SK-N-SH (cell line): ENCODE measurements around the gene CADM2.

Experiments used
- CTCF ChIP-seq: fragments of 200-600 bp; sonication (generic); IDR thresholded peaks from 2 replicates; pipeline ENCODE4 v1.6.1; 2017; ENCODE audit warnings: antibody characterized with exemption, mild to moderate bottlenecking, moderate library complexity
- EP300 ChIP-seq, 2 experiments: IDR thresholded peaks; 2 replicates each; pipeline versions ENCODE4 v1.4.0 to v1.6.1; 2012; ENCODE audit warnings: borderline replicate concordance in 1 of 2, low read depth in 1 of 2, low read length in 1 of 2
- FOXM1 ChIP-seq: IDR thresholded peaks from 2 replicates; pipeline ENCODE4 v1.4.0; 2012; ENCODE audit warnings: low read depth, mild to moderate bottlenecking
- GATA2 ChIP-seq: sonication (generic); formaldehyde crosslinking; IDR thresholded peaks from 2 replicates; pipeline ENCODE4 v1.5.0; 2020; ENCODE audit warnings: mild to moderate bottlenecking, missing genetic modification reagents
- MXI1 ChIP-seq: IDR thresholded peaks from 2 replicates; pipeline ENCODE4 v1.6.1; 2012; ENCODE audit warnings: mild to moderate bottlenecking, low read depth, low read length, improper control_type of control experiment
- NRF1 ChIP-seq: IDR thresholded peaks from 2 replicates; pipeline ENCODE4 v1.6.1; 2012; ENCODE audit warnings: low read depth, mild to moderate bottlenecking, low read length
- POLR2AphosphoS5 ChIP-seq: IDR thresholded peaks from 2 replicates; pipeline ENCODE4 v1.6.1; 2012; ENCODE audit warnings: low read depth, low read length
- REST ChIP-seq: IDR thresholded peaks from 2 replicates; pipeline ENCODE4 v1.6.1; 2012; ENCODE audit warnings: mild to moderate bottlenecking, low read depth, low read length, moderate library complexity
- RFX5 ChIP-seq: IDR thresholded peaks from 2 replicates; pipeline ENCODE4 v1.6.1; 2012; ENCODE audit warnings: mild to moderate bottlenecking, improper control_type of control experiment, low read length
- SMC3 ChIP-seq: IDR thresholded peaks from 2 replicates; pipeline ENCODE4 v1.6.1; 2012; ENCODE audit warnings: low read depth, low read length, improper control_type of control experiment
- TAF1 ChIP-seq: IDR thresholded peaks from 2 replicates; pipeline ENCODE4 v1.6.1; 2012; ENCODE audit warnings: low read depth, mild to moderate bottlenecking, low read length, moderate library complexity, borderline replicate concordance
- TCF12 ChIP-seq: IDR thresholded peaks from 2 replicates; pipeline ENCODE4 v1.4.0; 2012

- TF ChIP-seq MXI1, result no peak
- TF ChIP-seq POLR2AphosphoS5, result no peak
- no peak for TF ChIP-seq NRF1
- no peak for TF ChIP-seq SMC3
- no peak for TF ChIP-seq TCF12
- no peak for TF ChIP-seq TAF1
- TF ChIP-seq CTCF, result no peak
- TF ChIP-seq REST, result no peak
- no peak for TF ChIP-seq RFX5
- TF ChIP-seq FOXM1, result no peak
- TF ChIP-seq GATA2, result no peak
- no peak for TF ChIP-seq EP300 (IDR thresholded peaks at IDR 0.05; ENCODE audit: borderline replicate concordance in 1 of 2, low read depth in 1 of 2, low read length in 1 of 2)
Observed at GRCh38 chr3:85303156-85303555, 344.4 kb downstream of the CADM2 start.
